Measurements from ENCODE around the gene SNX11.

The SNX11 gene

DNA sequence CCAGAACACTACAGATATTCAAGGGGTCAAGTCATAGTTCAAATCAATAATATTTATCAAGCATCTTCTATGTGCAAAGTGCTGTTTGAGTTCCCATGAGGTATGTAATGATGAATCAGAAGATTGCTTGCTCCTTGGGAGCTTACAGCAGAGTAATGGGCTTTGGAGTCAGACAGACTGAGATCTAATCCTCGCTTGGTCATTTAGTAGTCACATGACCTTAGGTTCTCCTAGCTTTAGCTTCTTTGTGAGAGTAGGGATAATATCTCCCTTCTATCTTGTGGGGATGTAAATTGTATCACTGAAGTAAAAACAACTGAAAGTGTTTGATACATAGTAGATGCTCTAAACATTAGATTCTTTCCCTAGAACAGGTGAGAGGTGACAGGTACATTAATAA is 30.1 kb downstream of the SNX11 start:
- H3K36me3 ChIP-seq (ENCODE audit: control insufficient read depth, insufficient read depth, low read length), result no peaks in the 10 kb centered on the region; the same call in 1 of the 2 replicates
- H3K4me3 ChIP-seq (replicated peaks; ENCODE audit: low read depth, low read length), result no peak overlapping the region
- DNase-seq (ENCODE audit: extremely low read depth, insufficient read length), result no peak
- H3K27me3 ChIP-seq (replicated peaks; ENCODE audit: control insufficient read depth, insufficient read depth, low read length), result no peaks in the 10 kb centered on the region
- TF ChIP-seq CTCF (IDR thresholded peaks at IDR 0.05; ENCODE audit: insufficient read depth, low read length, poor library complexity, severe bottlenecking), result no peak

DNA sequence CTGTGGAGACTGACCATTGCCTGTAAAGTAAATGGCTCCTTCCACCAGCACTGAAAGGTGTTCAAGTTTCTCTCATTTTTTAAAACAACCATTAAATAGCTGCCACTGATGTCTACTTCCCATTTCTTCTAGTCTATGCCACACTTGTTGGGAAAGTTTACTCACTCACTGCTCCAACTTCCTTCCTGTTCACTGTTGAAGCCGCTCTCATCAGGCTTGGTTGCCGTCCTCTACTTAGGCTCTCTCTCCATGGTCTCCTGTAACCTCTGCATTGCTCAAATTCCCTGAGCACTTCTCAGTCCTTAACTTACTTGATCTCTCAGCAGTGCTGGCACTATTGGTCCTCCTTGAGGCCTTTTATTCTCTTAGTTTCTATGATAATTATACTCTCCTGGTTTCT is 32.4 kb downstream of the SNX11 start:
- DNase-seq (ENCODE audit: extremely low read depth, insufficient read length), result no peak
- no peak for TF ChIP-seq CTCF (IDR thresholded peaks at IDR 0.05; ENCODE audit: insufficient read depth, low read length, poor library complexity, severe bottlenecking)

DNA sequence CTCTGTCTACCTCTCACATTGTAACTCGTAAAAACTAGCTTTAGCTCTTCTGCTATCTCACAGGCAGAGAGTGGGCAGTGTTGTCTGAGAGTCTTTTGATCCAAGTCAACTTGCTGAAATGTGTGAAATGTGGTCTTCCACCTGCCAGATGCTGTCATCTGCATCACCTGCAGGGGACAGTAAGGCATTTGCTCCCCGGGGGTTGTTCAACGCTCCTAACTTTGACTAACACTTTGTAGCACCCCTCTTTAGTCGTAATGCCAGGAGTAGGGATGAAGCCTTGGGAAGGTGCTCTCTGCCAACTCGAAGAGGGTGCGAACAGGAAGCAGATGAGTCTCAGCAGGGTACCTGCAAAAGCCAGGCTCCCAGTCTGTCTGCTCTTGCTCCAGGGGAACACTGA is 36.1 kb downstream of the SNX11 start:
- Histone ChIP-seq H3K36me3 (ENCODE audit: control insufficient read depth, insufficient read depth, low read length) (no peaks in the 10 kb centered on the region), H3K4me3 (replicated peaks; ENCODE audit: low read depth, low read length) (no peak overlapping the region), H3K27me3 (replicated peaks; ENCODE audit: control insufficient read depth, insufficient read depth, low read length) (no peaks in the 10 kb centered on the region)
- no peak for DNase-seq (ENCODE audit: extremely low read depth, insufficient read length)
- peak; percentile 22 for TF ChIP-seq CTCF (IDR thresholded peaks at IDR 0.05; ENCODE audit: insufficient read depth, low read length, poor library complexity, severe bottlenecking)

More for the DNA sequence above, 32.4 kb downstream of the SNX11 start:
- no peaks in the 10 kb centered on the region for H3K27me3 ChIP-seq (replicated peaks; ENCODE audit: control insufficient read depth, insufficient read depth, low read length)
- no peaks in the 10 kb centered on the region; the same call in 1 of the 2 replicates for H3K36me3 ChIP-seq (ENCODE audit: control insufficient read depth, insufficient read depth, low read length)
- H3K4me3 ChIP-seq (replicated peaks; ENCODE audit: low read depth, low read length), result no peak overlapping the region

GRCh38 chr17:48144231-48144630 is 36.7 kb downstream of the SNX11 start:
- H3K36me3 ChIP-seq (ENCODE audit: control insufficient read depth, insufficient read depth, low read length), result no peaks in the 10 kb centered on the region; the same call in 1 of the 2 replicates
- H3K27me3 ChIP-seq (replicated peaks; ENCODE audit: control insufficient read depth, insufficient read depth, low read length), result no peaks in the 10 kb centered on the region
- TF ChIP-seq CTCF (IDR thresholded peaks at IDR 0.05; ENCODE audit: insufficient read depth, low read length, poor library complexity, severe bottlenecking), result no peak
- no peak overlapping the region for H3K4me3 ChIP-seq (replicated peaks; ENCODE audit: low read depth, low read length)
- DNase-seq (ENCODE audit: extremely low read depth, insufficient read length), result no peak

- H3K27me3 ChIP-seq (replicated peaks; ENCODE audit: control insufficient read depth, insufficient read depth, low read length), result no peaks in the 10 kb centered on the region
- no peak for TF ChIP-seq CTCF (IDR thresholded peaks at IDR 0.05; ENCODE audit: insufficient read depth, low read length, poor library complexity, severe bottlenecking)
- H3K36me3 ChIP-seq (ENCODE audit: control insufficient read depth, insufficient read depth, low read length), result no peaks in the 10 kb centered on the region; the same call in 1 of the 2 replicates
These were observed 37.6 kb downstream of the SNX11 start for GRCh38 chr17:48144976-48145798.

More at GRCh38 chr17:48144976-48145798, 37.6 kb downstream of the SNX11 start:
- no peak for DNase-seq (ENCODE audit: extremely low read depth, insufficient read length)
- H3K4me3 ChIP-seq (replicated peaks; ENCODE audit: low read depth, low read length), result no peak overlapping the region

Measured in GM06990 (cell line).